BJ (cell line): ENCODE results near the gene SNRNP25. TPM values are rescaled to one million over a fixed set of nuclear protein-coding genes. Genes with fewer than 3 reads are reported as not detected.

ENCODE experiments used
- CTCF ChIA-PET: fragments of 350-600 bp; formaldehyde crosslinking; extraction: SDS; loops from one replicate; lab custom pipeline; 2021; ENCODE audit warnings: antibody characterized with exemption, inconsistent platforms; lab: Yijun Ruan, JAX
- POLR2A ChIA-PET: fragments of 300-600 bp; sonication (Branson Sonifier 250); formaldehyde crosslinking; extraction: SDS; loops from one replicate; lab custom pipeline; 2021; ENCODE audit warnings: antibody characterized with exemption; lab: Charles Lee
- DNase-seq: peaks from one replicate; pipeline ENCODE4 v3.0.0-alpha.2; 2011; ENCODE audit warnings: low read depth
- H3K27me3 ChIP-seq: 2 replicates; pipeline ENCODE4 v1.6.0; 2011; ENCODE audit warnings: low read length; ENCODE audit not compliant: control insufficient read depth, insufficient read depth
- H3K36me3 ChIP-seq: 2 replicates; pipeline ENCODE4 v1.5.1; 2011; ENCODE audit warnings: low read length; ENCODE audit not compliant: control insufficient read depth, insufficient read depth
- H3K4me3 ChIP-seq: 2 replicates; pipeline ENCODE4 v1.5.1; 2011; ENCODE audit warnings: low read depth, mild to moderate bottlenecking, control low read depth, low read length
- CTCF ChIP-seq: IDR thresholded peaks from 2 replicates; pipeline ENCODE4 v1.5.1; 2011; ENCODE audit warnings: low read depth, mild to moderate bottlenecking, control low read depth, inconsistent platforms, low read length, moderate library complexity; ENCODE audit not compliant: insufficient read depth
- polyA plus RNA-seq: library from polyadenylated mRNA; depleted of rRNA; stranded (reverse); fragments of >200 nt; gene quantifications from 2 replicates; pipeline ENCODE4 v1.2.3, GENCODE V29; 2011; rRNA removed
- small RNA-seq: library from RNA; depleted of rRNA; stranded (forward); fragments of <200 nt; gene quantifications from one replicate; pipeline ENCODE3, GENCODE V24; 2012; ENCODE audit warnings: low replicate concordance, low read depth; ENCODE audit not compliant: insufficient read length

SNRNP25 gene
- polyA plus RNA-seq, 1 experiment, result 34.6 TPM

DNA sequence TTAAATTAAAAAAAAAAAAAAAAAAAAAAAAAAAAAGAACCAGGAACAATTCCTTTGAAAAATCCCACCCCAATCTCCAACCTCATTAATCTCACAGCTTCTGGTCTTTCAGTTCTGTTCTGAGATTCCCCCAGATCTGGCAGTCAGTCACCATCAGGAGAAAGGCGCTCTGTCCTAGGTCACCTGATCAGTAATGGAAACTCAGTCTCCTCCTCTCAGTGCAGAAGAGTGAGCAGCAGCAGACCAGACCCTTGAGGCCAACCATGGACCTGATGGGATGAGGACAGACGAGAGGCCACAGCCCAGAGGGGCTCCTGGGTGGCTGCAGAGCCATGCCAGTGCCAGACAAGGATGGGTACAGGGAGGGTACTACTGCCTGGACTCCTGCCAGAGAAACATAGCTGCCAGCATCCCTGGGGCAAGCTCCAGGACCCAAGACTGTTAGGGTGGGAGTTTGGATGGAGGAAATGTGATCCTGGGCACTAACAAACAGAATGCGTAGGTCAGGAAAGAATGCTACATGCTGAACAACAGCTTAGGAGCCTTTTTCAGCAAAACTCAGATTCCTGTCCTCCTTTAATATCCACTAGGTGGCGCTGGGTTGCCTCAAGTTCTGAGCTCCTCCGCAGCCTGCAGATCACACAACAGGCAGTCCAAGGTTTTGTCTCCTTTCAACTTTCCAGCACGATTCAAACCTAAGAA lies 53.1 kb downstream of the SNRNP25 start:
- peak; percentile 82 for TF ChIP-seq CTCF
- no peak for DNase-seq
- CTCF ChIA-PET, result interaction anchor here (0.7 to 5.9 kb wide), 36 partner anchors 8 to 1285 kb away, joined by 3 to 67 read pairs (median 4); partner anchors contain the start of genes AXIN1, DECR2 and RHBDF1
- POLR2A ChIA-PET, result no interaction called here
- H3K4me3 ChIP-seq, result no peak overlapping the region
- H3K36me3 ChIP-seq, result peaks cover 21% of the 10 kb centered on the region
- H3K27me3 ChIP-seq, result no peaks in the 10 kb centered on the region

Small RNA genes lying within 50 kb of the gene (small RNA-seq; reads per million reads assigned to genes)
- gene MIR6859-4 (not detected), gene Z69720.2 (not detected)

Other genes with a start within 250 kb of the SNRNP25 start
- 14.3 and 14.6 TPM in 2 replicates for gene POLR3K, start 220 bp upstream of the SNRNP25 start, polyA plus RNA-seq
- gene RHBDF1, start 18.8 kb downstream of the SNRNP25 start, polyA plus RNA-seq, result 47.9 and 94.2 TPM in 2 replicates
- 73.3 and 117 TPM in 2 replicates for gene MPG, start 24.4 kb downstream of the SNRNP25 start, polyA plus RNA-seq
- 7.7 and 17.9 TPM in 2 replicates for gene NPRL3, start 84.8 kb downstream of the SNRNP25 start, polyA plus RNA-seq
- gene HBZ, start 98.8 kb downstream of the SNRNP25 start, polyA plus RNA-seq, result not detected in 2 replicates
- not detected in 2 replicates for gene HBM, start 112.2 kb downstream of the SNRNP25 start, polyA plus RNA-seq
- gene HBA2, start 119.0 kb downstream of the SNRNP25 start, polyA plus RNA-seq, result 0.17 TPM in 1 of 2 replicates, not detected in the other
- 0.20 TPM in 1 of 2 replicates, not detected in the other for gene HBA1, start 122.9 kb downstream of the SNRNP25 start, polyA plus RNA-seq
- gene HBQ1, start 126.6 kb downstream of the SNRNP25 start, polyA plus RNA-seq, result 0.18 TPM in 1 of 2 replicates, not detected in the other
- gene LUC7L, start 175.6 kb downstream of the SNRNP25 start, polyA plus RNA-seq, result 23.3 and 29.1 TPM in 2 replicates
- 39.4 and 75.5 TPM in 2 replicates for gene FAM234A, start 181.0 kb downstream of the SNRNP25 start, polyA plus RNA-seq
- 1.1 and 2.2 TPM in 2 replicates for gene RGS11, start 222.1 kb downstream of the SNRNP25 start, polyA plus RNA-seq
- 0.22 and 0.51 TPM in 2 replicates for gene ARHGDIG, start 226.8 kb downstream of the SNRNP25 start, polyA plus RNA-seq
- 0.13 TPM in 1 of 2 replicates, not detected in the other for gene PDIA2, start 229.3 kb downstream of the SNRNP25 start, polyA plus RNA-seq